Astrocyte of the hippocampus (primary cell): ENCODE results near the gene GDPD5.

Source experiments
- DNase-seq: peaks from one replicate; pipeline ENCODE4 v3.0.0; 2011; ENCODE audit warnings: low read depth, low spot score

The GDPD5 gene

DNA sequence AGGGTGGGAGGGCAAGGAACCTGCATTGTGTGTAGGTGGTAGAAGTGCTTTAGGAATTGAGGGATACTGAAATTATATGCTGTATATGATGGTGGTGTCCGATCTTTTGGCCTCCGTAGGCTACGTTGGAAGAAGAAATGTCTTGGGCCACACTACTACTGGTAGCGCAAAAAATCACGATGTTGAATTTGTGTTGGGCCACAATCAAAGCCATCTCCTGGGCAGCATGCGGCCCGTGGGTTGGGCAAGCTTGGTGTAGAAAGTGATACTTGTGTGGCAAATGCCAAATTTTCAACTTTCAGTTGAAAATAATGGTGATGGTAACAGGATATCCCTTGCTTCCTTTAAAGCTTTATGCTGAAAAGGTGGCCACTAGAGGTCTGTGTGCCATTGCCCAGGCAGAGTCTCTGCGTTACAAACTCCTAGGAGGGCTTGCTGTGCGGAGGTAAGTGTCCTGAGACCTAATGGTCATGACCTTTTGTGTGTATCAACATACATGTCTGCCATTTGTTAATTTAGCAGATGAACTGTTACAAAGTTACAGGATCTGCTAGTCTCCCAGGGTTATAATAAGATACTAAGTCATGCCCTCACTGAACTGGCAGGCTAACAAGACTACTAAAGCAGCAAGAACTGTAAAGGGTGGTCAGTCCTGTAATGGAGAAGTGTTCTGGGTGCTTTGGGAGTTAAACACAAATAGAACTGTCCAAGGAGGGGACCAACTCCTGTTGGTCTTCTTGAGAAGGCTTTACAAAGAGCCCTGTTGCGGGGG is 123.6 kb downstream of the GDPD5 start:
- DNase-seq = no peak

DNA sequence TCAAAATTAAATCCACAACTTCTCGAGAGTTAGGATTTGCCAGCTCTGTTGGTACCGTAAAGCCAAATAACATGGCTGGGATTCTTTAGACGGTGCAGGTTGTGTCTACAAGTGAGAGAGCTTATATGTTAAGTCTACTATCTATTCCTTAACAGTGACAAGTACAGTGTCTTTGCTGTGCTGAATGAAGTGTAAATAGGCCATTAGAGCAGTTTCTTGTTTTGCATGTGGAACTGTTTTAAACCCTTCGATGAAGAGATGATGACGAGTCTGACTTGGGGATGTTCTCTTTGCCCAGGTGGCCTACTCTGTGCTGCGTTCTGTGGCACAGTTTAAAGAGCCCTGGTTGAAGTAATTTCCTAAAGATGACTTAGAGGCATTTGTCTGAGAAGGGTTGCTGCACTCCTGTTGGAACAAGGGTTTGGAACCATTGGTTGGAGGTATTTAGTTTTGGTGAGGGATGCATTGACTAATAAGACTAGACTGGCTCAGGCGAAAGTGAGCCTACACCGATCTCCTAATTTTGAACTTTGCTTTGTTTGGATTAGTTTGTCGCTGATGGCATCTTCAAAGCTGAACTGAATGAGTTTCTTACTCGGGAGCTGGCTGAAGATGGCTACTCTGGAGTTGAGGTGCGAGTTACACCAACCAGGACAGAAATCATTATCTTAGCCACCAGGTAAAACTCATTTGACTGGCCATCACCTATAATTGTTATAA is 125.4 kb downstream of the GDPD5 start:
- DNase-seq = peak; percentile 37

DNA sequence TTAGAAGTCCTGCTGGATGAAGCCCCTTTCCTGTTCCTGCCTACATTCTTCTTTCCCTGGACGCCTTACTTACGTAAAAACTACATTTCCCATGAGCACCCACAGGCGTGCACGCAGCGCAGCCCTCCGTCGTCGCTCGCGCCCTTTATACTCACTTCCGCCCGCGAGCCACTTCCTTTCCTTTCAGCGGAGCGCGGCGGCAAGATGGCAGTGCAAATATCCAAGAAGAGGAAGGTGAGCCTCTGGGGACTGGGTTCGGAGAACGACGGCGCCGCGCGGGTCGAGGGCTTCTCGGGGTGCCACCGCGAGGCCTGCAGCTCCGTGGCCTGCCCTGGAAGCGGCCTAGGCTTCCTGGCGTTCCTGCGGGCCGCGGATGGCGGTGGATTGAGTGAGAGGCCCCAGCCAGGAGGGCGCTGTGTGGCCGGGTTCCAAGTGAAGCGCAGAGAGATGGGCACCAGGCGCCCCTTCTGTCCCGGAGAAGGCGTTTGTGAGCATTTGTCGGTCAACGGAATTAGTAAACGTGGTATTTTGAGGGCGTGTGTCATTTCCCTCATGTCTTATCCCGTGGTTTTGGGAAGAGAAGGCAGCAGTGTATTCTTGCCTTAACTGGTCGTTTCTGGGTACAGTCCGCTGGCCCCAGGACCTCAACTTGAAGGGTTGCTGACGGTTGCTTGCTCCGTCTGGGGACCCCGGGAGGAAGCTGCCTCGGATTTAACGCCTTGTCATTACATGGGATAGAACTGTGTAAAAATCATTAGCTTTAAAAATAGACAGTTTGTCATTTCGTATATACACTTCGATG is 126.2 kb downstream of the GDPD5 start, which contains the start of gene RPS3:
TSS of gene RPS3 (plus strand) at position 175 of the 802 bp plus-strand sequence. CDS start at position 205, 30 bp downstream.
- peak; percentile 96 for DNase-seq

DNA sequence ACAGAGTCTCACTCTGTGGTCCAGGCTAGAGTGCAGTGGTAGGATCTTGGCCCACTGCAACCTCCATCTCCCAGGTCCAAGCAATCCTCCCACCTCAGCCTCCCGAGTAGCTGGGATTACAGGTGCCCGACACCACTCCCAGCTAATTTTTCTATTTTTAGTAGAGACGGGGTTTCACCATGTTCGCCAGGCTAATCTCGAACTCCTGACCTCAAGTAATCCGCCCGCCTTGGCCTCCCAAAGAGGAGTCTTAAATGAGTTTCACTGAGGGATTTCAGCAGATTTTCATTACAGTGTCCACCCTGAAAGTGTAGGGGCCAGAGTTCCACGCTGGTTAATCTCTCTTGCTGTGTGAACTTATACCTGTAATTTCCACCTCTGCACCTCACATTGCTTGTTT is 126.8 kb downstream of the GDPD5 start:
- no peak for DNase-seq

DNA sequence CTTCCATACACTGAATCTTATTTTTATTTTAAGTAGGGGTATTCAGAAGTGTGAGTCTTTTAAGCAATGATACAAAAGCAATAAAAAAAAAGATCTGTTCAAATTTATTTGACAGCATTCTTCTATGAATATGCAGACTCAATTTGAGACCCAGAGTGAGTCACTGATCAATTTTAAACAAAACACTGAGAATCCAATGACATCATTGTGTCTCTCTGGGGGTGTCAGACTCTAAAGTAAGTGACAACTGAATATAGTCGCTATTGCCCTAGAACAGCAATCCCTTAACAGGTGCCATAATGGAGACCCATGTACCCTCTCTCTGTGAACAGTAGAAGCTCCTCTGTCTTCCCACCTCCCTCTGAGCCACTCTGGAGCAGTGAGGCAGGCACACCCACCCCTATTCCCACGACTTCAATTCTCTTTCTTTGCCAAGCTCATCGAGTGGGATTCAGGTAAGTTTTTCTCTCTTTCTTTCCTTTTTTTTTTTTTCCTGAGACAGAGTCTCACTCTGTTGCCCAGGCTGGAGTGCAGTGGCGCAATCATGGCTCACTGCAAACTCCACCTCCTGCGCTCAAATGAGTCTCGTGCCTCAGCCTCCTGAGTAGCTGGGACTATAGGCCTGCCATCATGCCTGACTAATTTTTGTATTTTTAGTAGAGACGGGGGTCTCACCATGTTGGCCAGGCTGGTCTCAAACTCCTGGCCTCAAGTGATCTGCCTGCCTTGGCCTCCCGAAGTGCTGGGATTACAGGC is 131.5 kb downstream of the GDPD5 start:
- DNase-seq = no peak

DNA sequence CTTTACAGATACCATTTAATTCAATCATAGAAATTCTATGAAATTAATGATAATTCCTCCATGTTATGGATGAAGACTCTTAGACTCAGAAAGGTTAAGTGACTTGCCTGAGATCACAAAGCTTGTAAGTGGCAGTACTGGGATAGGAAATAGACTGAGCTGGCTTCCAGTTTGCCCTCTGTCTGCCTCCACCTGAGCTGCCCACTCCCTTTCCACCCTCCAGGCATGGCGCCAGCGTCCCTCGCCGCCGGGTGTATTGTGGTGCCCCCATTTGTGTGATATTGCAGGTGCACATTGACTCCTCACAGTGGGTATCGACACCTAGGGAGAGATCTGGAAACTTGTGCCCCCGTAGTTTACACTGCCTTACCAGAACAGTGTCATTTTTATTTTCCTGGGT is 135.8 kb downstream of the GDPD5 start:
- DNase-seq = no peak

DNA sequence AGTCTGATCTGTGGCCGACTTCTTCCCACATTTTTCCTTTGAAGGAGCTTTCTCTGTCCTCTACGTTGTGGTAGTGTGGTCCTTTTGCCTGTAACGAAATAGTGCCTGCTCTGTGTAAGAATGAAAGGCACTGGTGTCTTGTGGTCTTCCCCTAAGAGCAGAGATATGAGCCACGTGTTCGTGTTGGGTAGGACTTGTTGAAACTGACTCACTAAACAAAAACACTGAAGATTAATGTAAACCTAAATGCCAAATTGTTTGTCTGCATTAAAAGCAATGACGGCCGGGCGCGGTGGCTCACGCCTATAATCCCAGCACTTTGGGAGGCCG is 136.5 kb downstream of the GDPD5 start:
- DNase-seq = no peak

DNA sequence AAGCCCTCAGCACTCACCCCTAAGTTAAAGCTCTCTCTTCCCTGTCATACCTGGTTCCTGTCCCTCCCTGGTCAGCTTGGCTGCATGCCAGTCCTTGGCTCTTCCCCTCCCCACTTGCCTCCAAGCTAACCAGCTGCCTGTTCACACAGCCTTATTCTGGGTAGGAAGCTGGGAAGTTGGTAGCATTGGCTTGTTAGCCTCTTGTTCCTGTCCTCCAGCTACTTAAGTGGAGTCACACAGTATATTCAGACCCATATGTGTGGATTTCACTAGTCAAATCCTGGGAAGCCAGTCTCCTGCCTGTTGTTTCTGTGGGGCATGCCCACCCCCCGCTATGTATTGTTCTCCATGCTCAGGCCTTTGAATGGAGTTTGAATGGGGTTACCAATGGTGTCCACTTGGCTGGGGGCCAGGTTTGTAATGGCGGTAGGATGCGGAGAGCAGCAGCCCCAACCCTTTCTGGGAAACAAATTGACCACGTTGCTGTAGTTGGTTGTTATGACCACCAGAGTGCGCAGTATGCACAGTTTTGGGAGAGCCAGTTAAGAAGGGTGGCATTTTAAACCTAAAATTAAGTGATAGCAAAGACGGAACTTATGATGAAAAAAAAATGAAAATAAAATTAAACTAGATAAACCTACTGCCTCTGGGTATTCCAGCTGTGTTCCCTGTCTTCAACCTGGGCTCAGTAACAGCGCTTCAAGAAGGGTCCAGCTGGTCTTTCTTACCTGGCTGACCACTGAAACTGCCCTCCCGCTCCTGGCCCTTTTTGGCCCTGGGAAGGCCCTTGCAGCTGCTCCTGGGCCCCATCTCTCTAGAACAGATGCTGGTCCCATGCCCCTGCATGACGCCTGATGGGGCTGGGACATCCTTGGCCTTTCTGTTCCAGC is 137.1 kb downstream of the GDPD5 start:
- peak; percentile 86 for DNase-seq

DNA sequence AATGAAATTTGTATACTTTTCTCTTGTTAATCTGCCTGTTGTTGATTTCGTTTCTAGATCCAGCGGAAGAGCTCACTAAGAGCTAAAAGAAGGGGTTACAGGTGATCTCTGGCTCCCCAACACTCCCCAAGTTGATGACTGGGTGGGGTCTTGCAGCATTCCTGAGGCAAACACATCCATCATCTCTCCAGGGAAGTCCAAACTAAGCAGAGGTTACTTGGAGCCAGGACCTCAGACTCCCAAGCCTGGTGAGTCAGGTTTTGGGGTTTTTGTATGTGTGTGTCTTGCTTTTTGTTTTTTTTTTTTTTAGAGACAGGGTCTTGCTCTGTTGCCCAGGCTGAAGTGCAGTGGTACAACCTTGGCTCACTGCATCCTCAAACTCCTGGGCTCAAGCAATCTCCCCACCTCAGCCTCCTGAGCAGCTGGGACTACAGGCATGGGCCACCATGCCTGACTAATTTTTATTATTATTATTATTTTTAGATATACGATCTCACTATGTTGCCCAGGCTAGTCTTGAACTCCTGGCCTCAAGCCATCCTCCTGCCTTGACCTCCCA is 137.9 kb downstream of the GDPD5 start:
- no peak for DNase-seq

DNA sequence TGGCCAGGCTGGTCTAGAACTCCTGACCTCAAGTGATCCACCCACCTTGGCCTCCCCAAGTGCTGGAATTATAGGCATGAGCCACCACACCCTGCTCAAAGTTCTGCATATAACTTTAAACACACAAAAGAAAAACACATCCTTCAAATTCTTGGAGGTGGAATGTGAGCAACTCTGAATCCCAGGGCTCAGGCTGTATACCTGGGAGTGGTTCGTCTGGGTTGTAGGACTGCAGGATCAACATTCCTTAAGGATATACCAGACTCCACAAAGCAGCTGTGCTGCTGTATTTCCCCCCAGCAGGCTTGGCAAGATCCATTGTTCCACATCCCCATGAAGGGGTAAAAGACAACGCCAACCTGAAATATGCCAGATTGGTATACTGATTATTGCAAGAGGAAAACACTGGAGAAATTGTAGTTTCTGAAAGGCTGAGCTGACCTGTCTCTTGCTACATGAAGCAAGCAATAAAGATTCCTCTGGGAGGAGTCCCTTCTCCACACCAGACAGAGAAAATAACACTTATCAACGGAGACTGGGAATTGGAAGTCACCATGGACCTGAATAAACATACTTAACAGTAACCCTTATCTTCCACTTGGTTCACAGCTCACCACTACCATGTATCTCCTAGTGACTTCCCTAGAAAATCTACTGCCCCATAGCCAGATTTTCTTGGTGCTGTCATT is 138.7 kb downstream of the GDPD5 start:
- peak; percentile 46 for DNase-seq
